HUES6 (cell line): ENCODE results near the gene PZP.
A peak's percentile ranks its signal among the peaks of the same experiment; 100 is the strongest.
"Not testable (repeated sequence)": the region's sequence is repeated elsewhere in the genome, so short reads cannot be mapped to it uniquely, and the experiment has no call there.

ENCODE experiments used
- H3K27ac ChIP-seq: 2 replicates; pipeline ENCODE4 v1.7.0; 2013; ENCODE audit warnings: low read depth, mild to moderate bottlenecking, low read length, inconsistent platforms
- H3K27me3 ChIP-seq: 2 replicates; pipeline ENCODE4 v1.6.1; 2013; ENCODE audit warnings: low read length; ENCODE audit not compliant: control insufficient read depth, insufficient read depth
- H3K36me3 ChIP-seq: 2 replicates; pipeline ENCODE4 v1.6.1; 2013; ENCODE audit warnings: low read length; ENCODE audit not compliant: control insufficient read depth, insufficient read depth
- H3K4me1 ChIP-seq: 2 replicates; pipeline ENCODE4 v1.6.1; 2013; ENCODE audit warnings: low read length; ENCODE audit not compliant: control insufficient read depth, insufficient read depth
- H3K4me3 ChIP-seq: 2 replicates; pipeline ENCODE4 v1.5.1; 2013; ENCODE audit warnings: low read depth, low read length
- H3K9ac ChIP-seq: one replicate; pipeline ENCODE4 v1.6.1; 2013; ENCODE audit warnings: mild to moderate bottlenecking, low read length
- H3K9me3 ChIP-seq: 2 replicates; pipeline ENCODE4 v1.6.1; 2013; ENCODE audit warnings: low read depth, low read length; ENCODE audit not compliant: control insufficient read depth, insufficient read depth

The PZP gene

GRCh38 chr12:9184276-9184675 lies 23.9 kb downstream of the PZP start:
- Histone ChIP-seq H3K4me1 (no peaks in the 10 kb centered on the region), H3K36me3 (no peaks in the 10 kb centered on the region), H3K4me3 (no peak overlapping the region), H3K9me3 (0 out of 2 replicates have a peak, but pooled peaks cover 4% of the 10 kb centered on the region), H3K9ac (no peak overlapping the region), H3K27me3 (no peaks in the 10 kb centered on the region), H3K27ac (no peak overlapping the region)

- Histone ChIP-seq H3K27me3 (no peaks in the 10 kb centered on the region), H3K9me3 (peaks cover 3% of the 10 kb centered on the region; the same call in 1 of the 2 replicates), H3K4me3 (no peak overlapping the region), H3K27ac (no peak overlapping the region), H3K9ac (no peak overlapping the region), H3K4me1 (no peaks in the 10 kb centered on the region), H3K36me3 (no peaks in the 10 kb centered on the region)
Measured at GRCh38 chr12:9180810-9181209, 27.4 kb downstream of the PZP start.

DNA sequence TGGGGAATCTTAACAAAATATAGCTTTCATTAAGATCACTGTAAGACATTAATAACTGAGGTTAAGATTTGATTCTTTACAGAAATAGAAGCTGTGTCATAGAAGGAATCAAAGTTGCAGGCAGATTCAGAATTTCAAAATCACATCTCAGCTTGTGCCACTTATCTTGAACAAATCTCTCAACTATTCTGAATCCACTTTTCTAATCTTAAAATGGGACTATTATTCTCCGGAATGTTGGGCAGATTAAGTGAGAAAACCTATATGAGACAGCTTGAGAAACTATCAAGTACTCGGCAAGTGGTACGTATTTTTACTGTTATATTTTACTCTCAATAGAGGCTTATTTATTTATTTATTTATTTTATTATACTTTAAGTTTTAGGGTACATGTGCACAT lies 28.4 kb downstream of the PZP start:
- Histone ChIP-seq H3K36me3 (no peaks in the 10 kb centered on the region), H3K4me3 (no peak overlapping the region), H3K27ac (no peak overlapping the region), H3K4me1 (no peaks in the 10 kb centered on the region), H3K9ac (no peak overlapping the region), H3K9me3 (peaks cover 6% of the 10 kb centered on the region; the same call in 1 of the 2 replicates), H3K27me3 (no peaks in the 10 kb centered on the region)

GRCh38 chr12:9169979-9170634 lies 38.1 kb downstream of the PZP start:
- H3K9ac ChIP-seq: no peak overlapping the region
- H3K36me3 ChIP-seq: no peaks in the 10 kb centered on the region
- no peaks in the 10 kb centered on the region for H3K27me3 ChIP-seq
- H3K4me1 ChIP-seq: peaks cover 22% of the 10 kb centered on the region
- no peaks in the 10 kb centered on the region for H3K9me3 ChIP-seq
- H3K4me3 ChIP-seq: peak overlapping the region; percentile 29; the same call in 1 of the 2 replicates
- no peak overlapping the region for H3K27ac ChIP-seq

DNA sequence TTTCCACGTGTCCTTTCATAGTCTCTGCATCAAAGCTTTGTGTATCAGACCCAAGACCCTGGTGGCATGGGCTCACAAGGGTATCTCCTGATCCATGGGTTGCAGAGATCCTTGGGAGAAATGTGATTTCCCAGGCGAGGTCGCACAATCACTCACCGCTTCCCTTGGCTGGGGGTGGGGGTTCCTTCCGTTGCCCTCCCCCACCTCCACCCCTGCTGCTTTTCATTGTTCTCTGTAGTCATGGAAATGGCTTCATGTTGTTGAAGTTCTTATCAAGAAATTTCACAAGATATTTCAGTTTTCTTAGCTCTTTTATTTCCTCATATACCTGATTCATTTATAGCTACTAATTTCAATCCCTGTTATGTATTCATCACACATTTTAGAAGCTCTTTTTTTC lies 40.9 kb downstream of the PZP start:
- not testable (repeated sequence) for H3K27me3 ChIP-seq, H3K4me3 ChIP-seq, H3K9me3 ChIP-seq, H3K27ac ChIP-seq, H3K36me3 ChIP-seq, H3K9ac ChIP-seq
- peaks cover 22% of the 10 kb centered on the region for H3K4me1 ChIP-seq

DNA sequence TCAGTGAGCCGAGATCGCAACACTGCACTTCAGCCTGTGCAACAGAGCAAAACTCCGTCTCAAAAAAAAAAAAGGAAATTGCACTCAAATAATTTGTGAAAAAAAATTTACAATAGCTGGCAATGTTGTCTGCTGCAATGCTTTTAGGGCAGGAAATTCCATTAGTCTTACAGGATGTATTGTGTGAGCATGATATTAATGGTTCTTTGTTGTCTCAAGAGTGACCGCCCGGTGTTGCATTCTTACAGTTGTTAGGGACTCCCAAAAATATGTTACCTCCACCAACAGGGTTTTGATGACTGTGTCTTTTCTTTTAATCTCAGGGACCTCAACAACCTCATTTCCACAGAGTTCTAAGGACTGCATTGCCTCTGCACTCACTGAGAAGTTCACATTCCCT lies 44.8 kb downstream of the PZP start:
- no peak overlapping the region for H3K27ac ChIP-seq
- H3K36me3 ChIP-seq: no peaks in the 10 kb centered on the region
- H3K27me3 ChIP-seq: no peaks in the 10 kb centered on the region
- no peaks in the 10 kb centered on the region for H3K9me3 ChIP-seq
- H3K4me3 ChIP-seq: no peak overlapping the region
- no peak overlapping the region for H3K9ac ChIP-seq
- peaks cover 5% of the 10 kb centered on the region; the same call in 1 of the 2 replicates for H3K4me1 ChIP-seq

DNA sequence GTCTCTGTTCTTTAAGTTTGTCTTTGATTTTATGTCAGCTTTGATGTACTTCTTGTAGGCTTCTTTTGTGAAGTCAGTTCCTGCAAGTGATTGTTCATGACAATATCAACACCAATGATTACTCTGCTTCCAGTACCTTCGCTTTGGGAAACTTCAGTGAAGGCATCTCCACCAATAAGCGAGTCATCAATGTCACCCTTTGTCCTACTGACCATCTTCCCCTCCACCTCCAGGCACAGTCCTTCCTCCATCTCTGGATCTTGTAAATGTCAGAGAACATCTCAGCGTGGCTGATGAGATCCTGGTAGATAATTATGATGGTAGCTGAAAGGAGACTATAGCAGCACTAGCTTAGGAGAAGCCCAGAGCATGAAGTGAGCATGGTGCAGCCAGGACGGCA lies 52.1 kb downstream of the PZP start:
- H3K9me3 ChIP-seq: no peaks in the 10 kb centered on the region
- H3K36me3 ChIP-seq: no peaks in the 10 kb centered on the region
- H3K27ac ChIP-seq: no peak overlapping the region
- H3K4me1 ChIP-seq: no peaks in the 10 kb centered on the region
- H3K27me3 ChIP-seq: no peaks in the 10 kb centered on the region
- H3K4me3 ChIP-seq: no peak overlapping the region
- H3K9ac ChIP-seq: no peak overlapping the region

- H3K9me3 ChIP-seq: peaks cover 9% of the 10 kb centered on the region; the same call in 1 of the 2 replicates
- no peak overlapping the region for H3K27ac ChIP-seq
- no peak overlapping the region for H3K4me3 ChIP-seq
- H3K9ac ChIP-seq: no peak overlapping the region
- H3K36me3 ChIP-seq: no peaks in the 10 kb centered on the region
- no peaks in the 10 kb centered on the region for H3K27me3 ChIP-seq
- no peaks in the 10 kb centered on the region for H3K4me1 ChIP-seq
Measured at GRCh38 chr12:9149372-9149771, 58.8 kb downstream of the PZP start.

DNA sequence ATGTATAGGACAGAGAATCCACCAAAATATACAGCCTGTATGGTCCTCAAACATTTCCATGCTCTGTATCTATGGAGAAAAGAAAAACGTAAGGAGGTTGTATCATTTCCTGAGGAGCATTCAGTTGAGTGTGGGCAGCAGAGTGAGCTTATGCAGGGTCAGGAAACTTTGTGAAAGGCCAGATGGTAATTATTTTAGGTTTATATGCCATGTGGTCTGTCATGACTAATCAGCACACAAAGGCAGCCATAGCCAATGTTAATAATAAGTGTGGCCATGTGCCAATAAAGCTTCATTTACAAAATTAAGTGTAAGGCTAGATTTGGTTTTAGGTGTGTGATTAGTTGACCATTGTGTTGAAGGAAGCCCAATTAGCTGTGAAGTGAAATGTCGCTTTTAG lies 59.3 kb downstream of the PZP start:
- no peak overlapping the region for H3K9ac ChIP-seq
- H3K27ac ChIP-seq: no peak overlapping the region
- H3K9me3 ChIP-seq: peaks cover 14% of the 10 kb centered on the region
- H3K27me3 ChIP-seq: no peaks in the 10 kb centered on the region
- H3K36me3 ChIP-seq: no peaks in the 10 kb centered on the region
- H3K4me1 ChIP-seq: no peaks in the 10 kb centered on the region
- H3K4me3 ChIP-seq: no peak overlapping the region

DNA sequence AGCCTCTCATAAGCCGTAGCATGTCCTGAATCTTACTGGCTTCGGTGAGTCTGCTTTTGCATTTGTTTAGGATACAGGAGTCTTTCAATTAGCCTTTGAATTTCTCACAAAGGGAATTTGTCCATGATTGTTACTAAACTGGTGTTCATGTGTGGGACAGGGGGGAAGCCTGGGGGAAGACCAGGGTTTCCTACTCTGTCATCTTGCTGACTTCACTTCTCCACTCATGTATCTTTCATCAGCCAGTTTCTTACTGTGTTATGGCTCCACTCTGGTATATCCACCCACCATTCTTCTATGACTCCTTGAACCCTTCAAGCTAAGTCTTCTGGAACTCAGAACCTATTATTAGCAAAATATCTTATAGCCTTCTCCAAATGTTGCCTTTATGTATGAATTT lies 60.7 kb downstream of the PZP start:
- Histone ChIP-seq H3K9me3 (peaks cover 23% of the 10 kb centered on the region), H3K27me3 (no peaks in the 10 kb centered on the region), H3K4me1 (no peaks in the 10 kb centered on the region), H3K4me3 (no peak overlapping the region), H3K36me3 (no peaks in the 10 kb centered on the region), H3K27ac (no peak overlapping the region), H3K9ac (no peak overlapping the region)

DNA sequence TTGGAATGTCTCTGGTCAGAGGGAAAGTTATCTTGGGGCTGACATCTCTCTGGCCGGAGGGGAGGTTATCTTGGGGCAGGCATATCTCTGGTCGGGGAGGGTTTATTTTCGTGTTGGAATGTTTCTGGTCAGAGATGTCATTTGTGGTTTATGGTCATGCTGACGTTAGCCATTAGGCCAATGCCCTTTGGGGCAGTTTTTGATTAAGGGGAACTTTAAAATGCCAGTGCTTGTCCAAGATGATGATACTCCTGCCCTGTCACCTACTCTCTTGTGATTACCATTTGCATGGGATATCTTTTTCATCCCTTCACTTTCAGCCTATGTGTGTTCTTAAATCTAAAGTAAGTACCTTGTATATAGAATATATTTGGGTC lies 63.5 kb downstream of the PZP start:
- Histone ChIP-seq H3K4me1 (no peaks in the 10 kb centered on the region), H3K27ac (no peak overlapping the region)

More for the DNA sequence above, 63.5 kb downstream of the PZP start:
- no peak overlapping the region for H3K9ac ChIP-seq
- H3K36me3 ChIP-seq: no peaks in the 10 kb centered on the region
- H3K4me3 ChIP-seq: no peak overlapping the region
- no peaks in the 10 kb centered on the region for H3K27me3 ChIP-seq
- H3K9me3 ChIP-seq: peaks cover 38% of the 10 kb centered on the region
